ENCODE measurements around the gene TCAIM.

TCAIM gene

GRCh38 chr3:44329946-44330345 lies 8.6 kb upstream of the TCAIM start:
- Histone ChIP-seq H3K9me3 (ENCODE audit: control insufficient read depth, insufficient read depth, low read depth, low read length) (no peaks in the 10 kb centered on the region), H3K4me3 (ENCODE audit: low read depth, low read length) (no peak overlapping the region), H3K4me1 (ENCODE audit: control insufficient read depth, insufficient read depth, low read length) (no peaks in the 10 kb centered on the region), H3K36me3 (ENCODE audit: control insufficient read depth in 2 of 2, insufficient read depth in 1 of 2, low read length in 2 of 2) (no peaks in the 10 kb centered on the region), H3K27ac (ENCODE audit: extremely low read depth, low read depth, low read length) (no peak overlapping the region)
- TF ChIP-seq ZNF513 (tag by site-specific recombination; IDR thresholded peaks at IDR 0.05) (no peak), ZNF404 (tag by site-specific recombination; IDR thresholded peaks at IDR 0.05) (no peak), PRDM2 (tag by site-specific recombination; IDR thresholded peaks at IDR 0.05; ENCODE audit: borderline replicate concordance) (no peak), ZNF555 (tag by site-specific recombination; conservative IDR thresholded peaks at IDR 0.05) (no peak), GLIS2 (tag by site-specific recombination; IDR thresholded peaks at IDR 0.05) (no peak), YY1 (tag by site-specific recombination; IDR thresholded peaks at IDR 0.05) (no peak), MYNN (tag by site-specific recombination; IDR thresholded peaks at IDR 0.05; ENCODE audit: borderline replicate concordance) (no peak), ZSCAN18 (tag by site-specific recombination; IDR thresholded peaks at IDR 0.05) (no peak), ZNF692 (tag by site-specific recombination; IDR thresholded peaks at IDR 0.05) (no peak), KLF1 (tag by site-specific recombination; IDR thresholded peaks at IDR 0.05) (no peak), ZSCAN5A (tag by site-specific recombination; IDR thresholded peaks at IDR 0.05) (no peak), ZNF311 (tag by site-specific recombination; IDR thresholded peaks at IDR 0.05; ENCODE audit: borderline replicate concordance) (no peak), ZNF175 (tag by site-specific recombination; IDR thresholded peaks at IDR 0.05) (no peak), CTCF (tag by site-specific recombination; IDR thresholded peaks at IDR 0.05) (no peak), GLIS1 (tag by site-specific recombination; IDR thresholded peaks at IDR 0.05) (no peak), ZNF174 (tag by site-specific recombination; IDR thresholded peaks at IDR 0.05) (no peak), ZNF514 (tag by site-specific recombination; IDR thresholded peaks at IDR 0.05) (no peak), PRDM1 (tag by site-specific recombination; IDR thresholded peaks at IDR 0.05) (no peak), ZBTB17 (tag by site-specific recombination; IDR thresholded peaks at IDR 0.05) (no peak)
- POLR2A ChIA-PET: no interaction called here
- CTCF ChIA-PET: no interaction called here

Data from HEK293 (cell line).